Stimulated activated memory B cell treated with anti-CD40 and anti-IgM and Interleukin-4, amounts not matched to agents 10 μg/mL and 1 μg/mL and 100 μg/mL, for 72 hours (primary cell): ENCODE measurements around the gene ZCCHC4.

ENCODE experiments used
- ATAC-seq: fragments of 150-1000 bp; cut with Tn5 transposase; 2 replicates; pipeline ENCODE4 v1.10.0; 2021
- H3K27ac Mint-ChIP-seq: one replicate; pipeline ENCODE4 v1.8.0; 2022; ENCODE audit warnings: mild to moderate bottlenecking, mixed read lengths
- H3K27me3 Mint-ChIP-seq: one replicate; pipeline ENCODE4 v1.8.0; 2022; ENCODE audit warnings: mixed read lengths
- H3K36me3 Mint-ChIP-seq: one replicate; pipeline ENCODE4 v1.8.0; 2022; ENCODE audit warnings: mixed read lengths
- H3K4me1 Mint-ChIP-seq: one replicate; pipeline ENCODE4 v1.8.0; 2022; ENCODE audit warnings: mixed read lengths
- H3K4me3 Mint-ChIP-seq: one replicate; pipeline ENCODE4 v1.8.0; 2022; ENCODE audit warnings: mild to moderate bottlenecking, moderate library complexity, mixed read lengths
- H3K9me3 Mint-ChIP-seq: one replicate; pipeline ENCODE4 v1.8.0; 2022; ENCODE audit warnings: mixed read lengths

The ZCCHC4 gene

DNA sequence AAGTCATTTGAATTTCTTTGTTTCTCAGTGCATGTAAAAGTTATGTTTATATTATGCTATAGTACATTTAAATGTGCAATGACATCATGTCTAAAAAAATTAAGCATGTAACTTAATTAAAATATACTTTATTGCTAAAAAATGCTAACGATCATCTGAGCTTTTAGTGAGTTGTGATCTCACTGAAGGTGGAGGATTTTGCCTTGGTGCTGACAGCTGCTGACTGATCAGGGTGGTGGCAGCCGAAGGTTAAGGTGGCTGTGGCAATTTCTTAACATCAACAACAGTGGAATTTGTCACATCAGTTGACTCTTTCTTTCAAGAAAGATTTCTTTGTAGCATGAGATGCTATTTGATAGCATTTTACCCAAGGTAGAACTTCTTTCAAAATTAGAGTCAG, 71.1 kb downstream of the ZCCHC4 start:
- Mint-ChIP-seq H3K36me3 (peaks cover 36% of the 10 kb centered on the region), H3K27ac (no peak overlapping the region), H3K4me3 (no peak overlapping the region), H3K9me3 (no peaks in the 10 kb centered on the region), H3K27me3 (no peaks in the 10 kb centered on the region), H3K4me1 (no peaks in the 10 kb centered on the region)
- ATAC-seq, result no peak

GRCh38 chr4:25386926-25387325, 74.4 kb downstream of the ZCCHC4 start:
- ATAC-seq, result no peak
- Mint-ChIP-seq H3K27ac (no peak overlapping the region), H3K9me3 (no peaks in the 10 kb centered on the region), H3K4me3 (no peak overlapping the region), H3K36me3 (peaks cover 46% of the 10 kb centered on the region), H3K27me3 (no peaks in the 10 kb centered on the region), H3K4me1 (no peaks in the 10 kb centered on the region)

GRCh38 chr4:25397305-25397704, 84.7 kb downstream of the ZCCHC4 start:
- Mint-ChIP-seq H3K36me3 (peaks cover 79% of the 10 kb centered on the region), H3K9me3 (peaks cover 5% of the 10 kb centered on the region), H3K27ac (no peak overlapping the region), H3K4me3 (no peak overlapping the region), H3K27me3 (no peaks in the 10 kb centered on the region), H3K4me1 (no peaks in the 10 kb centered on the region)
- no peak for ATAC-seq

GRCh38 chr4:25399510-25399909, 86.9 kb downstream of the ZCCHC4 start:
- ATAC-seq, result no peak
- Mint-ChIP-seq H3K27me3 (no peaks in the 10 kb centered on the region), H3K27ac (no peak overlapping the region), H3K36me3 (peaks cover 82% of the 10 kb centered on the region), H3K4me1 (no peaks in the 10 kb centered on the region), H3K4me3 (no peak overlapping the region), H3K9me3 (peaks cover 5% of the 10 kb centered on the region)

- H3K4me1 Mint-ChIP-seq, result no peaks in the 10 kb centered on the region
- no peak overlapping the region for H3K4me3 Mint-ChIP-seq
- no peak overlapping the region for H3K27ac Mint-ChIP-seq
- peaks cover 75% of the 10 kb centered on the region for H3K36me3 Mint-ChIP-seq
- ATAC-seq, result no peak
- H3K27me3 Mint-ChIP-seq, result no peaks in the 10 kb centered on the region
- H3K9me3 Mint-ChIP-seq, result peaks cover 5% of the 10 kb centered on the region
These were observed 88.5 kb downstream of the ZCCHC4 start for GRCh38 chr4:25401066-25401465.

GRCh38 chr4:25402521-25402920, 89.9 kb downstream of the ZCCHC4 start:
- Mint-ChIP-seq H3K36me3 (peaks cover 60% of the 10 kb centered on the region), H3K4me1 (no peaks in the 10 kb centered on the region), H3K9me3 (no peaks in the 10 kb centered on the region), H3K4me3 (no peak overlapping the region), H3K27me3 (no peaks in the 10 kb centered on the region), H3K27ac (no peak overlapping the region)
- no peak for ATAC-seq

DNA sequence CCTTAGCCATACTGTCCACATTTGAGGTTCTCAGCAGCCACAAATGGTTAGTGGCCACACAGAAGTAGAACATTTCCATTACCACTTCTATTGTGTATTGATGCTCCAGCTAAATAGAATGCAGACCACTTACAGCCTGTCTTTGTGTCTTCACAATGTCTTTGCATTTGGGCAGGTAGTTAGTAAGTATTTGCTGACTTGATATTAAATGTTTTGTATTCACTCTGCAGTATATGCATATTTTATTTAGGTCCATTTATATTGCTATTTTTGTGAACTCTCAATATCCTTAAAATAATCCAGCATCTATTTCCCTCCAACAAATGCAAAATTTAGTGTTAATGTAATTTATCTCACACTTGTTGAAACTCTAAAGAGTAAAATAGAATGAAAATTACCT, 91.1 kb downstream of the ZCCHC4 start:
- Mint-ChIP-seq H3K36me3 (peaks cover 49% of the 10 kb centered on the region), H3K27ac (no peak overlapping the region), H3K4me1 (no peaks in the 10 kb centered on the region), H3K4me3 (no peak overlapping the region), H3K27me3 (no peaks in the 10 kb centered on the region), H3K9me3 (no peaks in the 10 kb centered on the region)
- ATAC-seq, result no peak

DNA sequence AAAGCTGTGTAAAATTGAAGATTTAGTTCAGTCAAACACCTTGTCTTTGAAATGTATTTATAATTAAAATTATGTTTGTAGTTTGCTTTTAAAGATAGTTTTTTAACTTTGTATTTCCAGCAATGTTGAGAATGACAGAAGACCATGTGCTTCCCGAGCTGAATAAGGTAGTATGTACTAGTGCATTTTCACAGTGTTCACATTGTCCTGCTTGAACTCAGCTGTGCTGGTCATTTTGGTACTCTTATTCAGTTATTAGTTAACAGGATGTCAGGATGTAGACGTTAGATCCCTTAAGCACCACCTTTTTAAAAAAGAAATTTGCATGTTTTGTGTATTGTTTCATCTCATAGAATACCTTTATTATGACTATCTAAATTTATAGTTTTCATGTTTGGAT, 92.9 kb downstream of the ZCCHC4 start:
- no peaks in the 10 kb centered on the region for H3K27me3 Mint-ChIP-seq
- no peaks in the 10 kb centered on the region for H3K4me1 Mint-ChIP-seq
- ATAC-seq, result no peak
- peaks cover 34% of the 10 kb centered on the region for H3K36me3 Mint-ChIP-seq
- H3K9me3 Mint-ChIP-seq, result no peaks in the 10 kb centered on the region
- H3K27ac Mint-ChIP-seq, result no peak overlapping the region
- no peak overlapping the region for H3K4me3 Mint-ChIP-seq

- H3K4me1 Mint-ChIP-seq, result no peaks in the 10 kb centered on the region
These were observed 93.6 kb downstream of the ZCCHC4 start for GRCh38 chr4:25406081-25406692.

DNA sequence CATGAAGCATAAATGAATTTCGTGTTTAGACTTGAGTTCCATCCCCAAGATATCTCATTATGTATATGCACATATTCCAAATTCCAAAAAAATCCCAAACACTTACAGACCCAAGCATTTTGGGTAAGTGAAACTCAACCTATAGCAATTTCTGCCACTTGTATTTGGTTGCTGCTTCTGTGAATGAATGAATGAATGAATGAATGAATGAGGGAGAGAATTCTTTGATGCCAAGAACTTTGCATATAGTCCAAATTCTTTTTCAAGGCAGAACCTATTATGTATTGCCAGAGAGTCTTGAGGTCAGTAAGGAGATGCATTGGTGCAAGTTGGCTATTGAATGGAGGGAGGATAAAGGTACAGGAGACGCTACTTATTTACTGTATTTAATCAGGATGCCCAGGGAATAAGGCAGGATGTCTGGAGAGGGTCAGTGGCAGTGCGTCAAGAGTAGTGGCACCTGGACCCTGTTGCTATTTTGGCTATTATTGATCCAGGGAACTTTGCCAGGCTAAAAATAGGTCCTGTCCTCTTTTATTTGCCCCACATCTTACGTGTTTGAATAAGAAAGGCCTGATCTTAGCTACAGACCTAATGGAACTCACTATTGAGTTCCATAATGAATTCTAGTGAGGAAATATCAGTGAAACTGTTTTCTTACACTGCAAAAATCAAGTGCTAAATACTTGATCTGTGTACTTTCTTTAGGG, 98.4 kb downstream of the ZCCHC4 start:
- H3K36me3 Mint-ChIP-seq, result peaks cover 42% of the 10 kb centered on the region
- H3K4me3 Mint-ChIP-seq, result no peak overlapping the region

More at GRCh38 chr4:25406081-25406692, 93.6 kb downstream of the ZCCHC4 start:
- H3K36me3 Mint-ChIP-seq, result peaks cover 35% of the 10 kb centered on the region
- no peaks in the 10 kb centered on the region for H3K9me3 Mint-ChIP-seq
- no peaks in the 10 kb centered on the region for H3K27me3 Mint-ChIP-seq
- no peak overlapping the region for H3K27ac Mint-ChIP-seq
- ATAC-seq, result no peak
- no peak overlapping the region for H3K4me3 Mint-ChIP-seq

DNA sequence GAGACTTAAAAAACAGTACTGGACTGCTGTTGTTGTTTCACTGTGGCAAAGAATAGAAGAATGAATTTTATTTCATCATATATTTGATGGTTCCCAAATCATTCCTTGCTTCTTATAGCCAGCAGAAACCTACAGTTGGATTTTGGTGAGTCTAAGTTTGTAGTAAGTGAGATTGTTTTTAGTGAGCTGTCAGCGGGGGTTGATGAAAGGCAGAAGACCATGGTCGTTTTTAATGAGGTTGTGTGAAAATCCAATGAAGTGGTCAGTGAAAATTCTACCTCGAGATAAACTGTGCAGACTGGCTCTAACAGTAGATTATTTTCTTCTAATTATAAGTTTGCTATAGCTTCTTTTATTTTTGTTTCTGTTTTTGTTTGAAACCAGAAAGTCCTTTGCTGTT, 100.7 kb downstream of the ZCCHC4 start:
- H3K27me3 Mint-ChIP-seq, result no peaks in the 10 kb centered on the region
- H3K27ac Mint-ChIP-seq, result no peak overlapping the region
- H3K4me1 Mint-ChIP-seq, result no peaks in the 10 kb centered on the region
- ATAC-seq, result no peak
- no peaks in the 10 kb centered on the region for H3K9me3 Mint-ChIP-seq
- H3K4me3 Mint-ChIP-seq, result no peak overlapping the region
- H3K36me3 Mint-ChIP-seq, result peaks cover 57% of the 10 kb centered on the region

More for the DNA sequence above, 98.4 kb downstream of the ZCCHC4 start:
- Mint-ChIP-seq H3K9me3 (no peaks in the 10 kb centered on the region), H3K4me1 (no peaks in the 10 kb centered on the region), H3K27ac (no peak overlapping the region), H3K27me3 (no peaks in the 10 kb centered on the region)
- no peak for ATAC-seq

DNA sequence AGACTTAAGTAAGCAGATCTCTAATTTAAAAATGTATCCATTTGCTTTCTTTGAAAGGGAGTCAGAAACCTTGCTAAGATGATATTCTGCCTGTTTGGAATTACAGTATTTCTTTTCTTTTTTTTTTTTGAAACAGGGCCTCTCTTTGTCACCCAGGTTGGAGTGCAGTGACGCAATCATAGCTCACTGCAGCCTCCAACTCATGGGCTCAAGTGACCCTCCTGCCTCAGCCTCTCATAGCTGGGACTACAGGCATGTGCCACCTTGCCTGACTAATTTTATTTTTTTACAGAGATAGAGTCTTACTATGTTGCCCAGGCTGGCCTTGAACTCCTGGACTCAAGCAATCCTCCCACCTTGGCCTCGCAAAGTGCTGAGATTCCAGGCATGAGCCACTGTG, 104.4 kb downstream of the ZCCHC4 start:
- no peak for ATAC-seq
- no peaks in the 10 kb centered on the region for H3K9me3 Mint-ChIP-seq
- peaks cover 55% of the 10 kb centered on the region for H3K36me3 Mint-ChIP-seq
- no peaks in the 10 kb centered on the region for H3K27me3 Mint-ChIP-seq
- H3K27ac Mint-ChIP-seq, result no peak overlapping the region
- H3K4me3 Mint-ChIP-seq, result no peak overlapping the region
- H3K4me1 Mint-ChIP-seq, result no peaks in the 10 kb centered on the region
